Activated naive CD4-positive, alpha-beta T cell treated with anti-CD3 and anti-CD28 coated beads, Interleukin-2, amount 50 U/mL, for 72 hours (primary cell): ENCODE data around the gene ZNF264. TPM values are rescaled to one million over a fixed set of nuclear protein-coding genes. Genes with fewer than 3 reads are reported as not detected.
"Not testable (repeated sequence)": the region's sequence is repeated elsewhere in the genome, so short reads cannot be mapped to it uniquely, and the experiment has no call there.

Experiments used
- ATAC-seq, 2 donors: fragments of 150-1000 bp; cut with Tn5 transposase; 2 replicates each; pipeline ENCODE4 v1.10.0; 2021; ENCODE audit warnings: mild to moderate bottlenecking in 2 of 2, moderate library complexity in 2 of 2
- DNase-seq, 2 donors: peaks; one replicate each; pipeline ENCODE4 v3.0.0; 2021 to 2022; ENCODE audit warnings: low spot score in 2 of 2
- H3K27ac Mint-ChIP-seq, 2 donors: one replicate each; pipeline ENCODE4 v1.8.0; 2022; ENCODE audit warnings: mild to moderate bottlenecking in 2 of 2, mixed read lengths in 2 of 2
- H3K36me3 Mint-ChIP-seq, 2 donors: one replicate each; pipeline ENCODE4 v1.8.0; 2022; ENCODE audit warnings: mixed read lengths in 2 of 2
- H3K9me3 Mint-ChIP-seq, 2 donors: one replicate each; pipeline ENCODE4 v1.8.0; 2022; ENCODE audit warnings: mixed read lengths in 2 of 2
- total RNA-seq, 2 donors: library from RNA; stranded (reverse); gene quantifications; one replicate each; pipeline ENCODE4 v1.2.3, GENCODE V29; 2022

ZNF264 gene
- total RNA-seq, 2 donors from 2014 or later = 23.0 to 27.6 TPM

- ATAC-seq (no peak), DNase-seq (no peak)
- Mint-ChIP-seq H3K9me3 (peaks cover 4 to 22% of the 10 kb centered on the region in 2 donors), H3K36me3 (peaks cover 5 to 16% of the 10 kb centered on the region in 2 donors), H3K27ac (no peak overlapping the region)
Observed at GRCh38 chr19:57233207-57233606, 41.9 kb downstream of the ZNF264 start.

DNA sequence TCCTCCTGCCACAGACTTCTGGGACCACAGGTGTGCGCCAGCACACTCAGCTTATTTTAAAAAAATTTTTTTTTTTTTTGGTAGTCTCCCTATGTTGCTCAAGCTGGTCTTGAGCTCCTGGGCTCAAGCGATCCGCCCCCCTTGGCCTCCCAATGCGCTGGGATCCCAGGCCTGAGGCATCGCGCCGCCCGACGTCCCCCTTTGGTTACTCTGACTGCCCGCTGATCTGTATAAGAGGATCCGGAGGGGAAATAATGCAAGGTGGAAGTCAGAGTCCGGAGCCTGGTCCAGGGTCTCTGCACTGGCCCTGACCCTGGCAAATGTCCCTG, 48.6 kb downstream of the ZNF264 start:
- Mint-ChIP-seq H3K9me3 (peaks cover 3 to 11% of the 10 kb centered on the region in 2 donors), H3K36me3 (peaks cover 44 to 45% of the 10 kb centered on the region in 2 donors), H3K27ac (peak overlapping the region; percentile 94 to 96)
- ATAC-seq (no peak), DNase-seq (no peak)

- Mint-ChIP-seq H3K27ac (peak within 1 kb of the TSS; percentile 94 to 96), H3K36me3 (peaks cover 49 to 50% of the 10 kb centered on the region in 2 donors), H3K9me3 (peaks cover 3 to 11% of the 10 kb centered on the region in 2 donors)
- DNase-seq (peak; percentile 89 to 90), ATAC-seq (peak; percentile 98)
Observed at GRCh38 chr19:57240311-57241090, 49.2 kb downstream of the ZNF264 start, which contains the start of gene ZNF805. Gene ZNF805, plus strand, starts transcription at chr19:57240632. Its CDS starts 260 bp downstream, at chr19:57240892.

- Mint-ChIP-seq H3K36me3 (peaks cover 55 to 57% of the 10 kb centered on the region in 2 donors), H3K9me3 (peaks cover 7 to 14% of the 10 kb centered on the region in 2 donors), H3K27ac (peak overlapping the region; percentile 94 to 96)
- no peak for DNase-seq
- no peak for ATAC-seq
Observed at GRCh38 chr19:57241176-57241575, 49.9 kb downstream of the ZNF264 start.

- no peak for DNase-seq
- H3K9me3 Mint-ChIP-seq = peaks cover 7 to 14% of the 10 kb centered on the region in 2 donors
- H3K36me3 Mint-ChIP-seq = peaks cover 64 to 74% of the 10 kb centered on the region in 2 donors
- ATAC-seq = no peak
- H3K27ac Mint-ChIP-seq = no peak overlapping the region
Observed at GRCh38 chr19:57242821-57243220, 51.5 kb downstream of the ZNF264 start.

GRCh38 chr19:57244513-57244912, 53.2 kb downstream of the ZNF264 start:
- Mint-ChIP-seq H3K27ac (no peak overlapping the region), H3K36me3 (peaks cover 77 to 81% of the 10 kb centered on the region in 2 donors), H3K9me3 (peaks cover 7 to 9% of the 10 kb centered on the region in 2 donors)
- ATAC-seq (no peak), DNase-seq (no peak)

GRCh38 chr19:57245066-57245465, 53.8 kb downstream of the ZNF264 start:
- H3K27ac Mint-ChIP-seq = no peak overlapping the region
- peaks cover 80 to 83% of the 10 kb centered on the region in 2 donors for H3K36me3 Mint-ChIP-seq
- H3K9me3 Mint-ChIP-seq = peaks cover 6 to 9% of the 10 kb centered on the region in 2 donors
- ATAC-seq (no peak), DNase-seq (no peak)

DNA sequence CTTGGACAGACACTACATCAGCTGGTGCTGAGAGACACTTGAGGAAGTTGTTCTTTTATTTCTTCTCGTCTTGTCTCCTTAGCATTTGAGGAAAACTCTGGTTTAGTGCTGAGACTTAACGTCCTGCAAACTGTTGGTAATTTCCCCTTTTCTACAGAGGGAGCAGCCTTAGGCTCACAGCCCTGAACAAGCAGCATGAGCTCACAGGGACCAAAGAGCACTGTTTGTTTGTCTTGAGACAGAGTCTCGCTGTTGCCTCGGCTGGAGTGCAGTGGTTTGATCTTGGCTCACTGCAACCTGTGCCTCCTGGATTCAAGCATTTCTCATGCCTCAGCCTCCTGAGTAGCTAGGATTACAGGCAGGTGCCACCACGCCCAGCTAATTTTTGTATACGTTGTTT, 54.7 kb downstream of the ZNF264 start:
- DNase-seq = no peak
- no peak for ATAC-seq
- H3K9me3 Mint-ChIP-seq = peaks cover 10 to 16% of the 10 kb centered on the region in 2 donors
- peaks cover 80 to 86% of the 10 kb centered on the region in 2 donors for H3K36me3 Mint-ChIP-seq
- no peak overlapping the region for H3K27ac Mint-ChIP-seq

DNA sequence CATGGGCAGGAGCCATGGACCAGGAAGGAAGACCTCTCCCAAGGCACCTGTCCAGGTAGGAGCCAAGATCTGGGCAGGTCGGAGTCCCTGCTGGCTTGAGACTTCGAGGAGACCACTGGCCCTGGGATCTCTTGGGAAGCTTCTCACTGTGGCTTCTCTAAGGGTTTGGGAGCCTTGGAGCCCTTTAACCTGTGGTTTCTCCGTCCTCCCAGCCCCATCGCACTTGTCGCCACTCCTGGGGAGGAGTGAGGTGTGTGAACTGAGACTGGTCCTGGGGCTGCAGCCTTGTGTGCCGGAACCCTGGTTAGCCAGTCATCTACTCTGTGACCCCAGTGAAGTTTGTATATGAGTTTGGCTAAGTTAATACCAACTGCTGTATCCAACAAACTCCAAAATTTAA, 57.3 kb downstream of the ZNF264 start:
- H3K36me3 Mint-ChIP-seq = peaks cover 86 to 95% of the 10 kb centered on the region in 2 donors
- no peak for ATAC-seq
- H3K27ac Mint-ChIP-seq = no peak overlapping the region
- peaks cover 28 to 29% of the 10 kb centered on the region in 2 donors for H3K9me3 Mint-ChIP-seq
- DNase-seq = no peak

- peaks cover 28 to 32% of the 10 kb centered on the region in 2 donors for H3K9me3 Mint-ChIP-seq
- ATAC-seq = no peak
Observed at GRCh38 chr19:57249329-57249728, 58.0 kb downstream of the ZNF264 start.

DNA sequence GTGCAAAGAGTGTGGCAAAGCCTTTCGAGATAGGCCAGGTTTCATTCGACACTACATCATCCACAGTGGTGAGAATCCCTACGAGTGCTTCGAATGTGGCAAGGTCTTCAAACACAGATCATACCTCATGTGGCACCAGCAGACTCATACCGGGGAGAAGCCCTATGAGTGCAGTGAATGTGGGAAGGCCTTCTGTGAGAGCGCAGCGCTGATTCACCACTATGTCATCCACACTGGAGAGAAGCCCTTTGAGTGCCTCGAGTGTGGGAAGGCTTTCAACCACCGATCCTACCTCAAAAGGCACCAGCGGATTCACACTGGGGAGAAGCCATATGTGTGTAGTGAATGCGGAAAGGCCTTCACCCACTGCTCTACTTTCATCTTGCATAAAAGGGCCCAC, 62.5 kb downstream of the ZNF264 start:
- Mint-ChIP-seq H3K9me3 (peaks cover 48 to 50% of the 10 kb centered on the region in 2 donors), H3K36me3 (peaks cover 81 to 83% of the 10 kb centered on the region in 2 donors)
- H3K27ac Mint-ChIP-seq, DNase-seq: not testable (repeated sequence)
- peak; percentile 37 to 90 for ATAC-seq

More at GRCh38 chr19:57249329-57249728, 58.0 kb downstream of the ZNF264 start:
- peaks cover 87 to 96% of the 10 kb centered on the region in 2 donors for H3K36me3 Mint-ChIP-seq
- H3K27ac Mint-ChIP-seq = no peak overlapping the region
- no peak for DNase-seq

DNA sequence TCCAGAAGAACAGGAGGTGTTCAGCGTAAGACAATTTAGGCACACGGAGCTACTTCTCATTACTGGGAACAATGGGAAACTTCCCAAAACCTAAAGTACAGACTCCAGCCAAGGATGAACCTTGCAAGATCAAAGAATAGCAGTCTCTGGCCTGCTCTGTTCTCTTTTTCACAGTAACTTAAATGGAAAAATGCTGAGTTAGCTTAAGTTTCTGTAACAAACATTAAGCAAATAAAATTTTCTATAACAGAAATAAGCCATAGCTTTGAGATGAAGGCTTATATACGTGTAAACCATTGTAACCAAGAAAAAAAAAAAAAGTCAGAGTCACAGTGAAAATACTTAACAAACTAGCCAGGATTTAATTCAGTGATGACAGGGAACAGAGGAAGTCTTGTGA, 70.7 kb downstream of the ZNF264 start:
- Mint-ChIP-seq H3K27ac (no peak overlapping the region), H3K36me3 (peaks cover 67 to 88% of the 10 kb centered on the region in 2 donors), H3K9me3 (peaks cover 57 to 58% of the 10 kb centered on the region in 2 donors)
- DNase-seq (no peak), ATAC-seq (no peak)

DNA sequence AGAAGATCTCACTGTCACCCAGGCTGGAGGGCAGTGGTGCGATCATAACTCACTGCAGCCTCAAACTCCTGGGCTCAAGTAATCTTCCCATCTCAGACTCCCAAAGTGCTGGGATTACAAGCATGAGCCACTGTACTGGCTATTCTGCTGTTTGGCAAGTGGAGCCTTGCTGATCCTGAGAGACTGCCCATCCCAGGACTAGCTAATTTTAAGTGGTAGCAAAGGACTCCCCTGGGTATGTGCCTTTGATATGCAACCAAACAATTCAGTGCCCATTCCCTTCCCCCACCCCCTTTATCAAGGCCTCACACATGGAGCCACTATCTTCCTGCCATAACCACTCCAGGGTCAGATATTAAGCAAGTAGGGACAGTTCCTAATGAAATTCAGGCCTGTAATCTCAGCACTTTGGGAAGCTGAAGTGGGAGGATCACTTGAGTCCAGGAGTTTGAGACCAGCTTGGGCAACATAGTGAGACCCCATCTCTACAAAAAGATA, 72.0 kb downstream of the ZNF264 start:
- peaks cover 70 to 89% of the 10 kb centered on the region in 2 donors for H3K36me3 Mint-ChIP-seq
- no peak for DNase-seq
- H3K9me3 Mint-ChIP-seq = peaks cover 53 to 55% of the 10 kb centered on the region in 2 donors
- H3K27ac Mint-ChIP-seq = no peak overlapping the region
- ATAC-seq = no peak

DNA sequence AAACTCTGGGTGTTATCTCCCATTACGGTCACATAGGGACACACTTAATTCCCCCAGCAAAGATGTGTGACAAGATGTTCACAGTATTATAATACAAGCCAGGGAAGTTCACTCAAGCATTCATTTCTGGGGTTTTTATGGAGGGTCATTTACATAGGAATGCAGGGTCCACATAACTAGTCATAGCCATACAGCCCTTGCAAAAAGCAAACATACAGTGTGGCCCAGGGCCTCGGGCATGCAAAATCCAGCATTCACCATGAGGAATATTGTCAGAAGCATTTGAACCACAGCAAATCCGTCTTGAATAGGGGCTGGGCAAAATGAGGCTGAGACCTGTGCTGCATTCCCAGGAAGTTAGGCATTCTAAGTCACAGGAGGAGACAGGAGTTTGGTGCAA, 76.0 kb downstream of the ZNF264 start:
- Mint-ChIP-seq H3K36me3 (peaks cover 52 to 71% of the 10 kb centered on the region in 2 donors), H3K27ac (no peak overlapping the region), H3K9me3 (peaks cover 39 to 43% of the 10 kb centered on the region in 2 donors)
- no peak for DNase-seq
- no peak for ATAC-seq

DNA sequence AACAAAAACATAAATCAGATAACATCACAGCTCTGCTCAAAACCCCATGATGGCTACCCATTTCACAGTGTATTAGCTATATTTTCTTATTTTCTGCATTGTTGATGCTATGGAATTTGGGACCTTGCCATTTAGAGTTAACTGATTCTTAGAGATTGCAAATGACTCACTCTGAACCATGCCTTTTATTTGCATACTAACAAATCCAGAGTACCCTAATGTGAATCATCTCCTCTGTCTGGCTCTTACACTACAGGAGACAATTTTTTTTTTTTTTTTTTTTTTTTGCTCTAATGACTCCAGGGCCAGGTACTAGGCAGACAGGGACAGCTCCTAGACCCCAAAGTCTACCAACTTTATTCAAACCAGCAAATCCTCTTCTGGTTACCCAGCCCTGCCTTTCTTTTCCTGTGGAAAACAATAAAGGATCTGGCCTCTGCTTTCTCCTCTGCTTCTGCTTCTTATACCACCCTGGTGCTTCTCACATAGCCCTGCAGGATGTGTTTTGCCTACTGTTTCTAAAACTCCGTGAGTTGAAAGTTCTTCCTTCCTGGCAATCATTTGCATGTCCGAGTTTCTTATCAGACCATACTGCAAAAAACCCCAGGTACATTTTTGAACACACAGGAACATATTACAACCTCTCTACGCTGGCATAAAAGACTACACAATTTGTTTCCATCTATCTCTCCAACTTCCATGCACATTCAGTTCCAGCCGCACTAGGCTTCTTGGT, 78.4 kb downstream of the ZNF264 start:
- DNase-seq (no peak), ATAC-seq (peak; percentile 81 to 87)
- Mint-ChIP-seq H3K36me3 (peaks cover 61 to 73% of the 10 kb centered on the region in 2 donors), H3K27ac (peak overlapping the region in 1 of 2 donors; percentile 83), H3K9me3 (peaks cover 32 to 39% of the 10 kb centered on the region in 2 donors)

DNA sequence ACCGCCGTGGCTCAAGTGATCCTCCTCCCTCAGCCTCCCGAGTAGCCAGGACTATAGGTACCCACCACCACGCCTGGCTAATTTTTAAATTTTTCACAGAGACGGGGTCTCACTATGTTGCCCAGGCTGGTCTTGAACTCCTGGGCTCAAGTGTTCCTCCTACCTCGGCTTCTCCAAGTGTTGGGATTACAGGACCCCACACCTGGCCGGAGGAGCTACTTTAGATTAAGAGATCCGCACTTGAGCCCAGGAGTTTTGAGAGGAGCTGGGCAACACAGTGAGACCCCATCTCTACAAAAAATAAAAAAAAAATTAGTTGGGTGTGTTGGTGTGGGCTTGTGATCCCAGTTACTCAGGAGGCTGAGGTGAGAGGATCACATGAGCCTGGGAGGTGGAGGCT, 80.0 kb downstream of the ZNF264 start:
- Mint-ChIP-seq H3K9me3 (peaks cover 16 to 23% of the 10 kb centered on the region in 2 donors), H3K36me3 (peaks cover 49 to 65% of the 10 kb centered on the region in 2 donors), H3K27ac (no peak overlapping the region)
- no peak for DNase-seq
- no peak for ATAC-seq
